ENCODE measurements around the gene PRKAG1.
"Not testable (repeated sequence)": the region's sequence is repeated elsewhere in the genome, so short reads cannot be mapped to it uniquely, and the experiment has no call there.

PRKAG1 gene

GRCh38 chr12:49018261-49019119, at the start of gene PRKAG1:
TSS of gene PRKAG1 (minus strand) at chr12:49018776. CDS start at chr12:49018740, 36 bp downstream.
- peak; percentile 60 for TF ChIP-seq CTCF (IDR thresholded peaks at IDR 0.05; ENCODE audit: extremely low read depth, insufficient read depth, missing control alignments)
- peak; percentile 98 for DNase-seq (ENCODE audit: low spot score)
- in situ Hi-C loops (cut with MboI; ENCODE audit: low pct_unique_long_range_greater_than_20kb, low sequenced_read_pairs, unreplicated experiment), result no loop called here

GRCh38 chr12:49066120-49066519, 47.5 kb upstream of the PRKAG1 start:
- in situ Hi-C loops (cut with MboI; ENCODE audit: low pct_unique_long_range_greater_than_20kb, low sequenced_read_pairs, unreplicated experiment), result no loop called here
- no peak for DNase-seq (ENCODE audit: low spot score)
- TF ChIP-seq CTCF (IDR thresholded peaks at IDR 0.05; ENCODE audit: extremely low read depth, insufficient read depth, missing control alignments), result no peak

GRCh38 chr12:49064767-49065152, 46.2 kb upstream of the PRKAG1 start:
- in situ Hi-C loops (cut with MboI; ENCODE audit: low pct_unique_long_range_greater_than_20kb, low sequenced_read_pairs, unreplicated experiment), result no loop called here

GRCh38 chr12:49061916-49062315, 43.3 kb upstream of the PRKAG1 start:
- DNase-seq (ENCODE audit: low spot score); in situ Hi-C loops (cut with MboI; ENCODE audit: low pct_unique_long_range_greater_than_20kb, low sequenced_read_pairs, unreplicated experiment): not testable (repeated sequence)

More at GRCh38 chr12:49064767-49065152, 46.2 kb upstream of the PRKAG1 start:
- DNase-seq (ENCODE audit: low spot score), result no peak
- TF ChIP-seq CTCF (IDR thresholded peaks at IDR 0.05; ENCODE audit: extremely low read depth, insufficient read depth, missing control alignments), result no peak

DNA sequence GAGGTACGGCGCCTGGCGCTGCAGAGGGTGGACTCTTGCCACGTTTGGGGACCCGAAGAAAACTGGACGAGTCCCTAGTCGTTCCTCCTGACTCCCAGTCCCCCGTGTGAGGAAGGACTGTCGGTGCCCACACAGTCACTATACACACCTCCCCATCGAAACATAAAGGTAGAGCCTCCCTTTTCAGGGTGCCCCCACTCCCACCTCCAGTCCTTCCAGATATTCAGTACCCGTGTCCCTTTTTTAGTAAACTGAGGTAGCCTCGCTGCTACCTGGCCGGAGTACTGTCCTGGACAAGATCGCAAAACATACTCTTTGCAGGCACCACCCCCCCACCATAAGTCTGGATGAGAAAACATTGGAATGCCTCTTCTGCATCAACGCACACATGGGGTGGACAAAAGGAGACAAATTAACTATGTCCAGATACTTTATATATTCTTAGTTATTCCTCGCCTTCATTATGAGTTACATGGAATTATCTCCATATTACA, 42.6 kb upstream of the PRKAG1 start:
- TF ChIP-seq CTCF (IDR thresholded peaks at IDR 0.05; ENCODE audit: extremely low read depth, insufficient read depth, missing control alignments), result no peak
- in situ Hi-C loops (cut with MboI; ENCODE audit: low pct_unique_long_range_greater_than_20kb, low sequenced_read_pairs, unreplicated experiment), result no loop called here
- DNase-seq (ENCODE audit: low spot score), result no peak

DNA sequence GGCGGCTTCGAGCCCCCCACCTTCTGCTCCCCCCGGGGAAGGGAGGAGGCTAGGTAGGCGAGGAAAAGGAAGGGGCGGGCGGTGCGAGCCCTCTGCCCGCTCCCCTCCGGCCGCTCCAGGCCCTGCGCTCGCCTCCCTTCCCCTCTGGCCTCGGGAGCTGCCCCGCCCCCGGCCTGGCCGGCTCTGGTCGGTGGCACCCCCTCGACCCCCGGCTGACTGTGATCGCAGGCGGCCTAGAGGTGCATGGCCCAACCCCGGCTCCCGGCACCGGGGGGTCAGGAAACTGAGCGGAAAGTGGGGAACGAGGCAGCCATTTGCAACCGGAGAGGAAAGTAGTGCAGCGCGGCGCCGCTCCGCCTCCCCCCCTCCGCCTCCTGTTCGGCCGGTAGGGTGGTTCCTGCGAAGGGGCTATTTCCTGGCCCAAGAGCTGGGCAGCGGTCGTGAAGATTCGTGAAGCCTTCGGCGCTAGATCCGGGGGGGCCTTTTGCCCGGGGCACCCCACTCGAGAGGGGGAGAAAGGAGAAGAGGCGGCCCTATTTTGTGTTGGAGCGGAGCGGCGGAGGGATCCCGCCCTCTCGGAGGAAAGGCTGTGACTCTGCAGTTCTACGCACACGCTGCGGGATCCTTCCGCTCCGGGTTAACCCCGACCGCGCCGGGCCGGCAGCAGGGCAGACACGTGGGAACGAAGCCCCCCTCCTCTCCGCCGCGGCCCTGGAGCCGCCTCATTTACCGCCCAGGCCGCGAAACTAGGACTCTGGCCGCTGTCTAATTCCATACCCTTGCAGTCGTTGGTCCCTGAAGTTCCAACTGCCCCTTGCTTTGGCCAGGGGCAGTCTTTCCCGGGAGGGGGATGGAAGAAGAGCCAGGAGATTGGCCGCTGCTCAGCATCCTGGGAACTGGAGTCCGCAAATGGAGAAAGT, 41.9 kb upstream of the PRKAG1 start, which contains the start of gene KMT2D:
TSS of gene KMT2D (minus strand) at position 558 of the 920 bp plus-strand sequence. CDS start 5,470 bp downstream, outside the sequence.
- TF ChIP-seq CTCF (IDR thresholded peaks at IDR 0.05; ENCODE audit: extremely low read depth, insufficient read depth, missing control alignments), result no peak
- in situ Hi-C loops (cut with MboI; ENCODE audit: low pct_unique_long_range_greater_than_20kb, low sequenced_read_pairs, unreplicated experiment), result no loop called here
- peak; percentile 95 for DNase-seq (ENCODE audit: low spot score)

Measured in GM13977 (cell line).